Measurements from ENCODE around the gene CD5L.

Gene CD5L

GRCh38 chr1:157806431-157807149 is 35.0 kb downstream of the CD5L start:
- H3K36me3 ChIP-seq (ENCODE audit: insufficient read depth, low read length), result no peaks in the 10 kb centered on the region
- no peaks in the 10 kb centered on the region for H3K4me1 ChIP-seq (ENCODE audit: insufficient read depth, low read length)
- no peak overlapping the region for H3K4me3 ChIP-seq (ENCODE audit: low read depth in 1 of 2, low read length in 2 of 2)
- H3K27me3 ChIP-seq (ENCODE audit: control insufficient read depth in 1 of 2, insufficient read depth in 2 of 2, low read length in 2 of 2), result no peaks in the 10 kb centered on the region
- no peaks in the 10 kb centered on the region for H3K9me3 ChIP-seq (ENCODE audit: low read length)
- no peak overlapping the region for H3K9ac ChIP-seq (ENCODE audit: low read length)
- H3K27ac ChIP-seq (ENCODE audit: low read depth, low read length), result no peak overlapping the region

- no peak overlapping the region for H3K27ac ChIP-seq (ENCODE audit: low read depth, low read length)
- no peaks in the 10 kb centered on the region for H3K36me3 ChIP-seq (ENCODE audit: insufficient read depth, low read length)
- no peak overlapping the region for H3K9ac ChIP-seq (ENCODE audit: low read length)
- no peaks in the 10 kb centered on the region for H3K27me3 ChIP-seq (ENCODE audit: control insufficient read depth in 1 of 2, insufficient read depth in 2 of 2, low read length in 2 of 2)
- no peaks in the 10 kb centered on the region for H3K4me1 ChIP-seq (ENCODE audit: insufficient read depth, low read length)
- H3K4me3 ChIP-seq (ENCODE audit: low read depth in 1 of 2, low read length in 2 of 2), result no peak overlapping the region
- H3K9me3 ChIP-seq (ENCODE audit: low read length), result no peaks in the 10 kb centered on the region
Observed at GRCh38 chr1:157803851-157804250, 37.8 kb downstream of the CD5L start.

- Histone ChIP-seq H3K9me3 (ENCODE audit: low read length) (no peaks in the 10 kb centered on the region), H3K4me3 (ENCODE audit: low read depth in 1 of 2, low read length in 2 of 2) (no peak overlapping the region), H3K27me3 (ENCODE audit: control insufficient read depth in 1 of 2, insufficient read depth in 2 of 2, low read length in 2 of 2) (no peaks in the 10 kb centered on the region), H3K4me1 (ENCODE audit: insufficient read depth, low read length) (no peaks in the 10 kb centered on the region), H3K9ac (ENCODE audit: low read length) (no peak overlapping the region), H3K27ac (ENCODE audit: low read depth, low read length) (no peak overlapping the region), H3K36me3 (ENCODE audit: insufficient read depth, low read length) (no peaks in the 10 kb centered on the region)
Observed at GRCh38 chr1:157799996-157800395, 41.6 kb downstream of the CD5L start.

- no peaks in the 10 kb centered on the region for H3K4me1 ChIP-seq (ENCODE audit: insufficient read depth, low read length)
- H3K27me3 ChIP-seq (ENCODE audit: control insufficient read depth in 1 of 2, insufficient read depth in 2 of 2, low read length in 2 of 2), result no peaks in the 10 kb centered on the region
- no peak overlapping the region for H3K27ac ChIP-seq (ENCODE audit: low read depth, low read length)
- H3K9ac ChIP-seq (ENCODE audit: low read length), result no peak overlapping the region
- no peaks in the 10 kb centered on the region for H3K9me3 ChIP-seq (ENCODE audit: low read length)
- no peaks in the 10 kb centered on the region for H3K36me3 ChIP-seq (ENCODE audit: insufficient read depth, low read length)
- no peak overlapping the region for H3K4me3 ChIP-seq (ENCODE audit: low read depth in 1 of 2, low read length in 2 of 2)
Observed at GRCh38 chr1:157798211-157798610, 43.4 kb downstream of the CD5L start.

GRCh38 chr1:157785248-157785647 is 56.4 kb downstream of the CD5L start:
- H3K9me3 ChIP-seq (ENCODE audit: low read length), result no peaks in the 10 kb centered on the region
- H3K36me3 ChIP-seq (ENCODE audit: insufficient read depth, low read length), result no peaks in the 10 kb centered on the region
- H3K27ac ChIP-seq (ENCODE audit: low read depth, low read length), result no peak overlapping the region
- no peak overlapping the region for H3K4me3 ChIP-seq (ENCODE audit: low read depth in 1 of 2, low read length in 2 of 2)
- H3K4me1 ChIP-seq (ENCODE audit: insufficient read depth, low read length), result no peaks in the 10 kb centered on the region
- H3K27me3 ChIP-seq (ENCODE audit: control insufficient read depth in 1 of 2, insufficient read depth in 2 of 2, low read length in 2 of 2), result no peaks in the 10 kb centered on the region
- no peak overlapping the region for H3K9ac ChIP-seq (ENCODE audit: low read length)

- no peak overlapping the region for H3K4me3 ChIP-seq (ENCODE audit: low read depth in 1 of 2, low read length in 2 of 2)
- no peaks in the 10 kb centered on the region for H3K9me3 ChIP-seq (ENCODE audit: low read length)
- H3K36me3 ChIP-seq (ENCODE audit: insufficient read depth, low read length), result no peaks in the 10 kb centered on the region
- no peak overlapping the region for H3K27ac ChIP-seq (ENCODE audit: low read depth, low read length)
- no peak overlapping the region for H3K9ac ChIP-seq (ENCODE audit: low read length)
- no peaks in the 10 kb centered on the region for H3K4me1 ChIP-seq (ENCODE audit: insufficient read depth, low read length)
- no peaks in the 10 kb centered on the region for H3K27me3 ChIP-seq (ENCODE audit: control insufficient read depth in 1 of 2, insufficient read depth in 2 of 2, low read length in 2 of 2)
Observed at GRCh38 chr1:157784801-157785200, 56.8 kb downstream of the CD5L start.

- Histone ChIP-seq H3K4me3 (ENCODE audit: low read depth in 1 of 2, low read length in 2 of 2) (no peak overlapping the region), H3K4me1 (ENCODE audit: insufficient read depth, low read length) (no peaks in the 10 kb centered on the region), H3K27me3 (ENCODE audit: control insufficient read depth in 1 of 2, insufficient read depth in 2 of 2, low read length in 2 of 2) (no peaks in the 10 kb centered on the region), H3K9ac (ENCODE audit: low read length) (no peak overlapping the region), H3K27ac (ENCODE audit: low read depth, low read length) (no peak overlapping the region), H3K36me3 (ENCODE audit: insufficient read depth, low read length) (no peaks in the 10 kb centered on the region), H3K9me3 (ENCODE audit: low read length) (no peaks in the 10 kb centered on the region)
Observed at GRCh38 chr1:157782931-157783330, 58.7 kb downstream of the CD5L start.

GRCh38 chr1:157781048-157781447 is 60.6 kb downstream of the CD5L start:
- H3K27me3 ChIP-seq (ENCODE audit: control insufficient read depth in 1 of 2, insufficient read depth in 2 of 2, low read length in 2 of 2), result no peaks in the 10 kb centered on the region
- no peaks in the 10 kb centered on the region for H3K4me1 ChIP-seq (ENCODE audit: insufficient read depth, low read length)
- H3K36me3 ChIP-seq (ENCODE audit: insufficient read depth, low read length), result no peaks in the 10 kb centered on the region
- no peak overlapping the region for H3K4me3 ChIP-seq (ENCODE audit: low read depth in 1 of 2, low read length in 2 of 2)
- H3K9ac ChIP-seq (ENCODE audit: low read length), result no peak overlapping the region
- H3K9me3 ChIP-seq (ENCODE audit: low read length), result no peaks in the 10 kb centered on the region
- H3K27ac ChIP-seq (ENCODE audit: low read depth, low read length), result no peak overlapping the region

All from muscle layer of colon (tissue), 2 donors.